ENCODE data around the gene GRM8.

The GRM8 gene

DNA sequence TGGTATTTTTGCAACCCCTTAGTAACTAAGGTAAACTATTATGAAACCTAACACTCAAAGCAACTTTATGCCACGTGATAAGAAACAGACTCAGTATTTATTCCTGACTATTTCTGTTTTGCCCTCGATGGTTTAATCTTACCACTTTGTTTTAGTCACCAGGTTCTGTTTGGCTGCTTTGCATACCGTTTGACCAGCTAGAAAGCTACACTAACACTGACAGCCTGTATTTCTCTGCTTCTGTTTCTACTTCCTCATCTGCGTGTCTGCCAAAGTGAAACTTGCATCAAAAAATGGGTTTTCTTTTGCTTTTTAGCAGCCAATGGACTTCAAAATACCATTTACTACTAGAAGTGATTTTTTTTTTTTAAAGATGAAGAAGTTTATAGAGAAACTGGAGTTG is 802.5 kb downstream of the GRM8 start (continued):
- no peak for TF ChIP-seq PPARA (CRISPR knock-in tag; IDR thresholded peaks at IDR 0.05; ENCODE audit: borderline replicate concordance)
- no peak for TF ChIP-seq TOX (CRISPR knock-in tag; IDR thresholded peaks at IDR 0.05; ENCODE audit: borderline replicate concordance)
- TF ChIP-seq RARB (CRISPR knock-in tag; IDR thresholded peaks at IDR 0.05) = no peak
- no peak for TF ChIP-seq CREB5 (CRISPR knock-in tag; IDR thresholded peaks at IDR 0.05; ENCODE audit: low read depth)
- no peak for TF ChIP-seq ISL1 (CRISPR knock-in tag; IDR thresholded peaks at IDR 0.05)
- TF ChIP-seq ESRRG (CRISPR knock-in tag; IDR thresholded peaks at IDR 0.05) = no peak

DNA sequence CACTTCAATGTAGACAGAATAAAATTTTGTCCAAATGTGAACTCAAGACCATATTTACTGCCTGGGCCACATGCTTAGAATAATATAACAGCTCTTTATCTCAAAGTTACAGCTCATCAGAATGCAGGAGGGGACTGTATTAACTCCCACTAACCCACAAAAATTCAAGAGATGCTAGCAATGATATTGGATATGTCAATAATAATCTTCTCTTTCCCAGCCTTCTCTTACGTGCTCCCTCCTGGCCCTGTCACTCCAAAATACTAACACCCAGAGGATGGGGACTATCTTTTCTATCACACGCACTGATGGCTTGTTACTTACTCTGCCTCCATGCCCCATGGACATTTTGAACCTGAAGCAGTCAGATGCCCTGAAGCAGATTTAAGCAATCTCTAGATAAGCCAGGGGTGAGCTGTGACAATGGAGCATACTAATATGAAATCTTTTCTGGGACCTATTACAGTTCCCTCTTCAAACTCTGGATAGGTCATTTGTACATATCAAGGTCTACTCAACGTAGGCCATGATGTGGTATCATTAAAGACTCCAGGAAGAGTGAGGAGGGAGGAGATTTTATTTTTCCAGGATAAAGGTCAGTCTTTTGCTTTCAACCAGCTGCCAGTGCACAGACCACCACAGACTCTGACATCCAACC is 803.0 kb downstream of the GRM8 start:
- TF ChIP-seq CSDC2 (CRISPR knock-in tag; IDR thresholded peaks at IDR 0.05) (no peak), ARNTL (CRISPR knock-in tag; IDR thresholded peaks at IDR 0.05; ENCODE audit: borderline replicate concordance, low read depth) (no peak), ZFP30 (CRISPR knock-in tag; IDR thresholded peaks at IDR 0.05) (no peak), POU6F1 (CRISPR knock-in tag; IDR thresholded peaks at IDR 0.05; ENCODE audit: borderline replicate concordance, low read depth) (no peak), BACH2 (CRISPR knock-in tag; IDR thresholded peaks at IDR 0.05; ENCODE audit: borderline replicate concordance) (no peak), ZFP3 (CRISPR knock-in tag; IDR thresholded peaks at IDR 0.05) (no peak), TOX (CRISPR knock-in tag; IDR thresholded peaks at IDR 0.05; ENCODE audit: borderline replicate concordance) (no peak), OSR1 (CRISPR knock-in tag; IDR thresholded peaks at IDR 0.05) (no peak), ZNF70 (CRISPR knock-in tag; IDR thresholded peaks at IDR 0.05) (no peak), GLIS3 (CRISPR knock-in tag; IDR thresholded peaks at IDR 0.05) (no peak), TSHZ2 (CRISPR knock-in tag; IDR thresholded peaks at IDR 0.05) (no peak), ZC3H10 (CRISPR knock-in tag; IDR thresholded peaks at IDR 0.05) (no peak), ISL1 (CRISPR knock-in tag; IDR thresholded peaks at IDR 0.05) (no peak), ZNF8 (CRISPR knock-in tag; IDR thresholded peaks at IDR 0.05) (no peak), ZNF565 (CRISPR knock-in tag; conservative IDR thresholded peaks at IDR 0.05; ENCODE audit: low read depth) (no peak), PPARA (CRISPR knock-in tag; IDR thresholded peaks at IDR 0.05; ENCODE audit: borderline replicate concordance) (no peak), RARB (CRISPR knock-in tag; IDR thresholded peaks at IDR 0.05) (no peak), PATZ1 (CRISPR knock-in tag; IDR thresholded peaks at IDR 0.05; ENCODE audit: borderline replicate concordance) (no peak), SNAI2 (CRISPR knock-in tag; IDR thresholded peaks at IDR 0.05) (no peak)
- TF ChIP-seq, protein P1, sequence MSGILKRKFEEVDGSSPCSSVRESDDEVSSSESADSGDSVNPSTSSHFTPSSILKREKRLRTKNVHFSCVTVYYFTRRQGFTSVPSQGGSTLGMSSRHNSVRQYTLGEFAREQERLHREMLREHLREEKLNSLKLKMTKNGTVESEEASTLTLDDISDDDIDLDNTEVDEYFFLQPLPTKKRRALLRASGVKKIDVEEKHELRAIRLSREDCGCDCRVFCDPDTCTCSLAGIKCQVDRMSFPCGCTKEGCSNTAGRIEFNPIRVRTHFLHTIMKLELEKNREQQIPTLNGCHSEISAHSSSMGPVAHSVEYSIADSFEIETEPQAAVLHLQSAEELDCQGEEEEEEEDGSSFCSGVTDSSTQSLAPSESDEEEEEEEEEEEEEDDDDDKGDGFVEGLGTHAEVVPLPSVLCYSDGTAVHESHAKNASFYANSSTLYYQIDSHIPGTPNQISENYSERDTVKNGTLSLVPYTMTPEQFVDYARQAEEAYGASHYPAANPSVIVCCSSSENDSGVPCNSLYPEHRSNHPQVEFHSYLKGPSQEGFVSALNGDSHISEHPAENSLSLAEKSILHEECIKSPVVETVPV (CRISPR knock-in tag; IDR thresholded peaks at IDR 0.05) = no peak
- no peak for ATAC-seq

DNA sequence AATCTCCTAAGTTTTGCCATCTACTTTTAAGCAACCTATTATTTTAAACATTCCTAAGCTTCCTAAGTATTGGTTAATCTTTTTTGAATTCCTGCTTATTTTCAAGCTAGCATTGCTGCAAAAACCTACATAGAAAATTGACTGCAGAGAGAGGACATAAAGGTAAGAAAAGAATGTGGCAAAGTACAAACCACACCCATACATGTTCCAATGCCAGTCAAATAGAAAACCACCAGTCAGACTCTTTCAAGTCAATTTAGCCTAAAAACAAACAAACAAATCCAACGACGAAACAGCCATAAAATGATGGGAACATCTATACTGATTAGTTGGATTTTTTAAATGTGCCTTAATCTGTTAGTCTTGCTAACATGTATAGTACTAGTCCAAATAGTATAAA is 804.8 kb downstream of the GRM8 start:
- no peak for TF ChIP-seq ESRRG (CRISPR knock-in tag; IDR thresholded peaks at IDR 0.05)
- TF ChIP-seq, protein P1 (CRISPR knock-in tag; IDR thresholded peaks at IDR 0.05) = no peak
- no peak for TF ChIP-seq ZFP30 (CRISPR knock-in tag; IDR thresholded peaks at IDR 0.05)
- no peak for TF ChIP-seq ZNF70 (CRISPR knock-in tag; IDR thresholded peaks at IDR 0.05)
- no peak for TF ChIP-seq TCF4 (CRISPR knock-in tag; IDR thresholded peaks at IDR 0.05; ENCODE audit: borderline replicate concordance)
- no peak for TF ChIP-seq TOX (CRISPR knock-in tag; IDR thresholded peaks at IDR 0.05; ENCODE audit: borderline replicate concordance)
- no peak for TF ChIP-seq ARNTL (CRISPR knock-in tag; IDR thresholded peaks at IDR 0.05; ENCODE audit: borderline replicate concordance, low read depth)
- TF ChIP-seq POU6F1 (CRISPR knock-in tag; IDR thresholded peaks at IDR 0.05; ENCODE audit: borderline replicate concordance, low read depth) = no peak
- ATAC-seq = no peak
